Measurements from ENCODE around the gene SUGP1. TPM values are rescaled to one million over a fixed set of nuclear protein-coding genes. Genes with fewer than 3 reads are reported as not detected.

SUGP1 gene
- total and polyA plus RNA-seq, 7 donors, result 20.6 to 35.8 (median 26.3) TPM

DNA sequence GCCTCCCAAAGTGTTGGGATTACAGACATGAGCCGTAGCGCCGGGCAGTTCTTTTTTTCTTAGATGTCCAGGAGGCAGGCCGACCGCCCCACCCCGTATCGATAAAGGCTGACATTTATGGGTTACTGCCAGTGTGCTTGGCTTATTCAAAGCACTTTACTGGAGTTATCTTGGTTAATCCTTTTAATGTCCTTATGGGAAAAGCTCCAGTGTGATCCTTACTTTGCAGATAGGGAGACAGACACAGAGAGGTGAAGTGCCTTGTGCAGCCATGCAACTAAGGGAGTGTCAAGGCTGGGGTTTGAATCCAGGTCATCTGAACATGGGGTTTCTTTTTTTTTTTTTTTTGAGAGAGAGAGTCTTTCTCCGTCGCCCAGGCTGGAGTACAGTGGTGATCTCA is 89.3 kb downstream of the SUGP1 start:
- WGBS, 3 donors, result 75 to 88% (median 77%) methylated on average over 9 of the region's 9 CpGs
- Histone ChIP-seq H3K4me3 (no peak overlapping the region), H3K36me3 (ENCODE audit: insufficient read depth in 1 of 2, low read depth in 1 of 2) (no peaks in the 10 kb centered on the region), H3K27ac (no peak overlapping the region), H3K27me3 (ENCODE audit: insufficient read depth in 3 of 3, low read length in 2 of 3) (peaks cover 0 to 41% (median 16%) of the 10 kb centered on the region in 3 donors), H3K9me3 (peaks cover 19% of the 10 kb centered on the region), H3K4me1 (no peaks in the 10 kb centered on the region)
- ATAC-seq (no peak), DNase-seq (no peak)
- TF ChIP-seq, protein P1, sequence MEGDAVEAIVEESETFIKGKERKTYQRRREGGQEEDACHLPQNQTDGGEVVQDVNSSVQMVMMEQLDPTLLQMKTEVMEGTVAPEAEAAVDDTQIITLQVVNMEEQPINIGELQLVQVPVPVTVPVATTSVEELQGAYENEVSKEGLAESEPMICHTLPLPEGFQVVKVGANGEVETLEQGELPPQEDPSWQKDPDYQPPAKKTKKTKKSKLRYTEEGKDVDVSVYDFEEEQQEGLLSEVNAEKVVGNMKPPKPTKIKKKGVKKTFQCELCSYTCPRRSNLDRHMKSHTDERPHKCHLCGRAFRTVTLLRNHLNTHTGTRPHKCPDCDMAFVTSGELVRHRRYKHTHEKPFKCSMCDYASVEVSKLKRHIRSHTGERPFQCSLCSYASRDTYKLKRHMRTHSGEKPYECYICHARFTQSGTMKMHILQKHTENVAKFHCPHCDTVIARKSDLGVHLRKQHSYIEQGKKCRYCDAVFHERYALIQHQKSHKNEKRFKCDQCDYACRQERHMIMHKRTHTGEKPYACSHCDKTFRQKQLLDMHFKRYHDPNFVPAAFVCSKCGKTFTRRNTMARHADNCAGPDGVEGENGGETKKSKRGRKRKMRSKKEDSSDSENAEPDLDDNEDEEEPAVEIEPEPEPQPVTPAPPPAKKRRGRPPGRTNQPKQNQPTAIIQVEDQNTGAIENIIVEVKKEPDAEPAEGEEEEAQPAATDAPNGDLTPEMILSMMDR (IDR thresholded peaks at IDR 0.05), result no peak
- intact Hi-C loops (cut with DNase I), result no loop called here

DNA sequence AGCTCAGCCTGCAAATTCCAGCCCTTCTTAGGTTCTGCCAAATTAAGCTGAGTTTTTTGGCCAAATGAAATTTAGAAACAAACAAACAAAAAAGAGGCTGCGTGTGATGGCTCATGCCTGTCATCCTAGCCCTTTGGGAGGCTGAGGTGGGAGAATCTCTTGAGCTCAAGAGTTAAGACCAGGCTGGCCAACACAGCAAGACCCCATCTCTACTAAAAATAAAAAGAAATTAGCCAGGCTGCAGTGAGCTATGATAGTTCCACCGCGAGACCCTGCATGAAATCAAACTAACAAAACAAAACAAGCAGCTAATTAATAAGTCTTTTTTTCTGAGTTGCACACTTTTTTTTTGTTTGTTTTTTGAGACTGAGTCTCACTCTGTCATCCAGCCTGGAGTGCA is 90.6 kb downstream of the SUGP1 start:
- ATAC-seq, result no peak

DNA sequence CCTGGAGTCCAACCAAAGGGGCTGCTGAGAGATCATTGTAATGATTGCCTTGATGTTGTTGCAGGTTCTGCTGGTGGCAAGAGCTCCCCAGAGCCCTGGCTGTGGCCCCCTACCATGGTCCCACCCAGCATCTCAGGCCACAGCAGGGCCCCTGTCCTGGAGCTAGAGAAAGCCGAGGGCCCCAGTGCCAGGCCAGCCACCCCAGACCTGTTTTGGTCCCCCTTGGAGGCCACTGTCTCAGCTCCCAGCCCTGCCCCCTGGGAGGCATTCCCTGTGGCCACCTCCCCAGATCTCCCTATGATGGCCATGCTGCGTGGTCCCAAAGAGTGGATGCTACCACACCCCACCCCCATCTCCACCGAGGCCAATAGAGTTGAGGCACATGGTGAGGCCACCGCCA is 93.1 kb downstream of the SUGP1 start:
- ATAC-seq (no peak), DNase-seq (no peak)
- 80 to 88% (median 81%) methylated on average over 3 to 4 of the region's 4 CpGs for WGBS, 3 donors
- TF ChIP-seq, protein P1 (IDR thresholded peaks at IDR 0.05), result no peak
- no peak overlapping the region for H3K27ac ChIP-seq
- no peaks in the 10 kb centered on the region for H3K36me3 ChIP-seq (ENCODE audit: insufficient read depth in 1 of 2, low read depth in 1 of 2)
- H3K4me3 ChIP-seq, result no peak overlapping the region
- H3K4me1 ChIP-seq, result no peaks in the 10 kb centered on the region
- H3K27me3 ChIP-seq (ENCODE audit: insufficient read depth in 3 of 3, low read length in 2 of 3), result peaks cover 0 to 56% (median 21%) of the 10 kb centered on the region in 3 donors
- H3K9me3 ChIP-seq, result no peaks in the 10 kb centered on the region
- intact Hi-C loops (cut with DNase I), result no loop called here

More for the DNA sequence above, 90.6 kb downstream of the SUGP1 start:
- Histone ChIP-seq H3K9me3 (peaks cover 13% of the 10 kb centered on the region), H3K27ac (no peak overlapping the region), H3K4me3 (no peak overlapping the region), H3K36me3 (ENCODE audit: insufficient read depth in 1 of 2, low read depth in 1 of 2) (no peaks in the 10 kb centered on the region), H3K27me3 (ENCODE audit: insufficient read depth in 3 of 3, low read length in 2 of 3) (peaks cover 0 to 54% (median 21%) of the 10 kb centered on the region in 3 donors), H3K4me1 (no peaks in the 10 kb centered on the region)
- TF ChIP-seq, protein P1 (IDR thresholded peaks at IDR 0.05), result no peak
- intact Hi-C loops (cut with DNase I), result no loop called here
- DNase-seq, result no peak
- 74 to 82% (median 80%) methylated on average over 3 of the region's 3 CpGs for WGBS, 3 donors

DNA sequence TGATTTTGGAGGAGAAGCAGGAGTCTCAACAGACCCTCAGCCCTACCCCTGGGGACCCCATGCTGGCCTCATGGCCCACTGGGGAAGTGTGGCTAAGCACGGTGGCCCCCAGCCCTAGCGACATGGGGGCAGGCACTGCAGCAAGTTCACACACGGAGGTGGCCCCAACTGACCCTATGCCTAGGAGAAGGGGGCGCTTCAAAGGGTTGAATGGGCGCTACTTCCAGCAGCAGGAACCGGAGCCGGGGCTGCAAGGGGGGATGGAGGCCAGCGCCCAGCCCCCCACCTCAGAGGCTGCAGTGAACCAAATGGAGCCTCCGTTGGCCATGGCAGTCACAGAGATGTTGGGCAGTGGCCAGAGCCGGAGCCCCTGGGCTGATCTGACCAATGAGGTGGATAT is 93.6 kb downstream of the SUGP1 start:
- ATAC-seq, result no peak
- Histone ChIP-seq H3K36me3 (ENCODE audit: insufficient read depth in 1 of 2, low read depth in 1 of 2) (no peaks in the 10 kb centered on the region), H3K9me3 (no peaks in the 10 kb centered on the region), H3K4me1 (no peaks in the 10 kb centered on the region), H3K27me3 (ENCODE audit: insufficient read depth in 3 of 3, low read length in 2 of 3) (peaks cover 0 to 52% (median 21%) of the 10 kb centered on the region in 3 donors), H3K4me3 (no peak overlapping the region), H3K27ac (no peak overlapping the region)
- WGBS, 3 donors, result 41 to 45% (median 42%) methylated on average over 10 of the region's 10 CpGs
- DNase-seq, result no peak
- TF ChIP-seq, protein P1 (IDR thresholded peaks at IDR 0.05), result no peak
- intact Hi-C loops (cut with DNase I), result no loop called here

DNA sequence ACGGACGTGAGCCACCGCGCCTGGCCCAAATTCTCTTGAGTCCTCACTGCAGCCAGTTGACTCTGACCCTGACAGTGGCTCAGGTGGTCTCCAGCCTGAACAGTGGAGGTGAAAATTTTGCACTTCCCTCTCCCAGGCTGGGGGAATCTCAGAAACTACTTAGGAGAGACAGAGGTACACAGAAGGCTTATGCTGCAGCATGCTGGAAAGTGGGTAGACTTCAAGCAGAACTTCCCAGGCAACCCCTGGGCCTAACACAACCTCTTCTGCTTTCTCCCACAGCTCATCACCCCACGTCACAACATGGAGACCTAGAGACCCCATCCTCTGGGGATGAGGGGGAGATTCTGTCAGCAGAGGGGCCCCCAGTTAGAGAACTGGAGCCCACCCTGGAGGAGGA is 94.1 kb downstream of the SUGP1 start:
- 65 to 75% (median 68%) methylated on average over 5 of the region's 5 CpGs for WGBS, 3 donors
- no peak overlapping the region for H3K27ac ChIP-seq
- ATAC-seq (no peak), DNase-seq (no peak)
- intact Hi-C loops (cut with DNase I), result no loop called here
- no peak overlapping the region for H3K4me3 ChIP-seq
- H3K9me3 ChIP-seq, result no peaks in the 10 kb centered on the region
- H3K36me3 ChIP-seq (ENCODE audit: insufficient read depth in 1 of 2, low read depth in 1 of 2), result no peaks in the 10 kb centered on the region
- no peaks in the 10 kb centered on the region for H3K4me1 ChIP-seq
- TF ChIP-seq, protein P1 (IDR thresholded peaks at IDR 0.05), result no peak
- H3K27me3 ChIP-seq (ENCODE audit: insufficient read depth in 3 of 3, low read length in 2 of 3), result peaks cover 0 to 52% (median 21%) of the 10 kb centered on the region in 3 donors
